HG02763 (cell line): ENCODE results near the gene ZDHHC17.
"Not testable (repeated sequence)": the region's sequence is repeated elsewhere in the genome, so short reads cannot be mapped to it uniquely, and the experiment has no call there.

ENCODE experiments used
- ATAC-seq: cut with Tn5 transposase; IDR thresholded peaks from one replicate; pipeline ENCODE4 v1.9.1; 2021; ENCODE audit warnings: mild to moderate bottlenecking, moderate library complexity; ENCODE audit not compliant: unreplicated experiment

Gene ZDHHC17, protein sequence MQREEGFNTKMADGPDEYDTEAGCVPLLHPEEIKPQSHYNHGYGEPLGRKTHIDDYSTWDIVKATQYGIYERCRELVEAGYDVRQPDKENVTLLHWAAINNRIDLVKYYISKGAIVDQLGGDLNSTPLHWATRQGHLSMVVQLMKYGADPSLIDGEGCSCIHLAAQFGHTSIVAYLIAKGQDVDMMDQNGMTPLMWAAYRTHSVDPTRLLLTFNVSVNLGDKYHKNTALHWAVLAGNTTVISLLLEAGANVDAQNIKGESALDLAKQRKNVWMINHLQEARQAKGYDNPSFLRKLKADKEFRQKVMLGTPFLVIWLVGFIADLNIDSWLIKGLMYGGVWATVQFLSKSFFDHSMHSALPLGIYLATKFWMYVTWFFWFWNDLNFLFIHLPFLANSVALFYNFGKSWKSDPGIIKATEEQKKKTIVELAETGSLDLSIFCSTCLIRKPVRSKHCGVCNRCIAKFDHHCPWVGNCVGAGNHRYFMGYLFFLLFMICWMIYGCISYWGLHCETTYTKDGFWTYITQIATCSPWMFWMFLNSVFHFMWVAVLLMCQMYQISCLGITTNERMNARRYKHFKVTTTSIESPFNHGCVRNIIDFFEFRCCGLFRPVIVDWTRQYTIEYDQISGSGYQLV

GRCh38 chr12:76763746-76764675 lies at the start of gene ZDHHC17:
Gene ZDHHC17, plus strand, starts transcription at chr12:76764115. Its CDS starts 122 bp downstream, at chr12:76764237.
- peak; percentile 91 for ATAC-seq

DNA sequence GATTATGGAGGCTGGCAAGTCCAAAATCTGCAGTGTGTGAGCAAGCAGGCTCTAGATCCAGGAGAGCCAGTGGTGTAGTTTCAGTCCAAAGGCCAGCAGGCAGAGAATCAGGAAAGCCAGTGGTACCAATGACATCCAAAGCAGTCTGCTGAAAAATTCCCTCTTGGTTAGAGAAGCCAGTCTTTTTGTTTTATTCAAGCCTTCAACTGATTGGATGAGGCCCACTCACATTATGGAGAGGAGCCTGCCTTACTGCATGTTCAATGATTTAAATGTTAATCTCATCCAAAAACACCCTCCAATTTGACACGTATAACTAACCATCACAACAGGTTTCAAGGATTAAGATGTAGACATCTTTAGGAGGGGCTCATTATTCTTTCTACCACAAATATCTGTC lies 49.5 kb upstream of the ZDHHC17 start:
- no peak for ATAC-seq

GRCh38 chr12:76714861-76715260 lies 49.1 kb upstream of the ZDHHC17 start:
- no peak for ATAC-seq

DNA sequence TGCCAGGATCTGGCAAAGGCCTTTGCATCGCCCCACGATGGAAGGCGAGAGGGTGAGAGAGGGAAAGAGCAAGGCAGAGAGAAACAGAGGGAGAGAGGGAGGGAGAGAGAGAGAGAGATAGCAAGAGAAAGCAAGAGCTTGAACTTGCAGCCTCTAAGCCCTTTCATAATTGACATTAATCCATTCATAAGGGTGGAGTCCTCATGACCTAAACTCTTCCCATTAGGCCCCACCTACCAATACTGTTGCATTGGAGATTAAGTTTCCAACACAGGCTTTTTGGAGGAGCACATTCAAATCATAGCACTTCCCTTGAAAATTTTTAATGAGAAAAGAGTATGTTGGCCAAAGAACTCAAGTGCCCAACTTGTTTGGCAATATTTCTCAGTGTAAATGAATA lies 48.6 kb upstream of the ZDHHC17 start:
- ATAC-seq, result no peak

DNA sequence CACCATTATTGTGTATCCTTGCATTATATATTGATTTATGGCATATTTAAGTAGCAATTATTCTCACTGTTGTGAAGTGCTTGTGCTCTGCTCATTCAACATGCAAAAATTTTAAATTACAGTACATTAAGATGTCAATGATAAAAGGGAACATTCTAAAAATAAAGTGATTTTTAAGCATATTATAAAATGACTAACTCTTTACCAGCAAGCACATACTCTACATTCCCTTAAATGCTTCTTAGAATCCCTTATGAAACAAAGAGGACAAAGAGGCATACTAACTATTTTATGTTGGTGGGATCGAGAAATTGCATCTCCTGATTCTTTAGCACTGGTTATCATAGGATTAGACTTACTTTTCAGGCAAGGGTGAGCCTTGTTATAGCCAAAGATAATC lies 46.6 kb upstream of the ZDHHC17 start:
- no peak for ATAC-seq

DNA sequence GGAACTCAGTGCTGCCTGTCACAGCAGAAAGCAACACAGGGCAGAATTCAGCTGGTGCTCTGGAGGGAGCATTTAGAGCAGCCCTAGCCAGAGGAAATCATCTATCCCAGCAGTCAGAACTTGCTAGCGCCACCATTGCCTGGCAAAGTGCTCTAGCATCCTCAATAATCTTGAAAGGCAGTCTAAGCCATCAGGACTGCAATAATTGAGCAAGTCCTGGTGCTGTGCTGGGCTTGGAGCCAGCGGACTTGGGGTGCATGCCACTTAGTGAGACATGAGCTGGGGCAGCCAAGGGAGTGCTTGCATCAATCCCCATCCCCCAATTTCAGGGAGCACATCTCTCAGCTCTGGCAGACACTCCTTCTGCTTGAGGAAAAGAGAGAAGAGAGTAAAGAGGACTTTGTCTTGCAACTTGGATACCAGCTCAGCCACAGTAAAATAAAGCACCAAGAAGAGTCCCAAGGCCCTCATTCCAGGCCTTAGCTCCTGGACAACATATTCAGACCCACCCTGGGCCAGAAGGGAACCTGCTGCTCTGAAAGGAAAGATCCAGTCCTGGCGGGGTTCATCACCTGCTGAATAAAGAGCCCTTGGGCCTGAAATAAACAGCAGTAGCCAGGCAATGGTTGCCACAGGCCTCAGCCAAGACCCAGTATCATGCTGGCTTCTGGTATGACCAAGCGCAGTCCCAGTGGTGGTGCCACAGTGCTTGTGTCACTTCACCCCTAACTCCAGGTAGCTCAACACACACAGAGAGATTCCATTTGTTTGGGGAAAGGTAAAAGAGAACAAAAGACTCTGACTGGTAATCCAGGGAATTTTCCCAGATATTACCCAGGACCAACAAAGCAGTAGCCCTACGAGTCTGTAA lies 44.5 kb upstream of the ZDHHC17 start:
- no peak for ATAC-seq

DNA sequence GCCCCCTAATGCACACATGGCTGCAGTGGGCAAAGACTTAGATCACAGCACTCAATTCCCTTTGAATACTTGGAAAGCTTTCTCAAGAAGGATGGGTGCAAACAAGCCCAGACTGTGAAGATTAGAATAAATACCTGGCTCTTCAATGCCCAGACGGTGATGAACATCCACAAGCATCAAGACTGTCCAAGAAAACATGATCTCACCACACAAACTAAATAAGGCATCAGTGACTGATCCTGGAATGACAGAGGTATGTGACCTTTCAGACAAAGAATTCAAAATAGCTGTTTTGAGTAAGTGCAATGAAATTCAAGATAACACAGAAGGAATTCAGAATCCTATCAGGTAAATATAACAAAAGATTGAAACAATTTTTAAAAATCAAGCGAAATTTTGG lies 43.8 kb upstream of the ZDHHC17 start:
- ATAC-seq, result no peak

- ATAC-seq, result no peak
Observed at GRCh38 chr12:76726626-76727025, 37.3 kb upstream of the ZDHHC17 start.

- not testable (repeated sequence) for ATAC-seq
Observed at GRCh38 chr12:76732188-76732587, 31.7 kb upstream of the ZDHHC17 start.

GRCh38 chr12:76737689-76738088 lies 26.2 kb upstream of the ZDHHC17 start:
- not testable (repeated sequence) for ATAC-seq

- no peak for ATAC-seq
Observed at GRCh38 chr12:76738824-76739579, 24.9 kb upstream of the ZDHHC17 start.

DNA sequence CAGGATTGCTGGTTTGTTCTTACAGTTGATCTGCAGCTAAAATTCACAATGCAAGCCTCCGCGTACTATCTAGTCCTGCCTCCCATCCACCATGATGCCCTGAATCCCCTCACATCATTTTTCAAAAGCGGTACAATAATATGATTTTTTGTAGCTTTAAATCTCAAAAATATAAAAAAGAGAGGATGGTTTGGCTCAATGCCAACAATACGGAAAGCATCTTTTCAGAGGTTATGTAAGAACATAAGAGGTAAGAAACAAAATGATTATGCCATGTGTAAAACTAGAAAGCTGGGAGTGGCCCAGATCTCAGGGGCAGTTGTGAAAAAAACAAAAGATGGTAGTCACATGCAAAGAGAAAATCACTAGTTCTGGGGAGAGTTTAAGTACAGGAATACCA lies 24.0 kb upstream of the ZDHHC17 start:
- no peak for ATAC-seq

- no peak for ATAC-seq
Observed at GRCh38 chr12:76740501-76740900, 23.4 kb upstream of the ZDHHC17 start.

- ATAC-seq, result no peak
Observed at GRCh38 chr12:76745343-76745742, 18.6 kb upstream of the ZDHHC17 start.

DNA sequence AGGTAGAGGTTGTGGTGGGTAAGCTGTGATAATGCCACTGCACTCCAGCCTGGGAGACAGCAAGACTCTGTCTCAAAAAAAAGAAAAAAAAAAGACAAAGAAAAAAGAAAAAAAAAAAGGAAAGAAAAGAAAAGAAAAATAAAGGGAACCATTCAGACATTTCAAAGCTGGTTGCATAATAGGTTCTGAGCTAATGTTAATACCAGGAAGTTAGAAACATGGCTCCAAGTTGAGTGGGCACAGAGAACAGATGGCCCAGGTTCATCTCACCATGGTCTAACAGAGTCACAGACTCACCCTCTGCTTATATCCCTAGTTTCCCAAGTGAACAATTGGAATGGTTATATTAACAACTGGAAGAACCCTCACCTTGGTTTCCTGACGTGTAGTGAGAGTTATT lies 17.4 kb upstream of the ZDHHC17 start:
- no peak for ATAC-seq

GRCh38 chr12:76747245-76747644 lies 16.7 kb upstream of the ZDHHC17 start:
- ATAC-seq, result no peak

DNA sequence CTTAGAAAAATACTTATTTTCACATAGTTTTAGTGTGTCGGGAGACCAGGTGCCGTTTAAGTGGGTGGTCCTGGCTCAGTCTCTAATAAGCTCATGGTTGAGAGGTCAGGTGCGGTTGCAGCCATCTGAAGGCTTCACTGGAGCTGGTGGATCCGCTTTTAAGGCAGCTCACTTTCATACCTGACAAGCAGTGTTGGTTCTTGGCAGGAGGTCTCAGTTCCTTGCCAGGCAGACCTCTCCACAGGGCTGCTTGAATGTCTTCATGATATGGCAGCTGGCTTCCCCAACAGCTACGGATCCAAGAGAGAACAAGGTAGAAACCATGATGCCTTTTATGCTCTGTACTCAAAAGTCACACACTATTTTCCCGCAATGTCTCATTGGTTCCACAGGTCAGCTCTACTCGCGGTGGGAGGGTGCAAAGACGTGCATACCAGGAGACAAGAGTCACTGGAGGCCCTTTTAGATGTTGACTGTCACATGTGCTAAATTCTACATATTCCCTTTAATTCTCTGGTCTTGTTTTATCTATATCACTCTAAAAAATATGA lies 8.0 kb upstream of the ZDHHC17 start:
- ATAC-seq, result no peak

GRCh38 chr12:76757694-76758093 lies 6.2 kb upstream of the ZDHHC17 start:
- ATAC-seq, result no peak

DNA sequence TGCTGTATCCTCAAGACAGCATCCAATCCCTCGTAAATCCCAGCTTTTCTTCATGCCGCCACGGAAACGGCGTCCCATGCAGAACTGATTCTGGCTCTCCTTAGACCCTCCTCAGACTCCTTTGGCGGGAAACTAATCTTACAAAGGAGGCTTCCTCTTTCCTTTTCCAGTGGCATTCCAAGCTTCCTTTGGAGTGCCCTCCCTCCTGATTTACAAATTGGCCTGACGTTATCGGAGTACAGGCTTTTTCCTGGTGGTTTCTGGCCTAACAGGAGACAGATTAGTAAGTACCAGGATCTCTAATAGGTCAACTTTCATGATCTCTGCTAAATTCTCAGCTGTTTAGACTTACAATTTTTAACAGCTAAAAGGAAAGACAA lies 1.3 kb upstream of the ZDHHC17 start:
- ATAC-seq, result no peak
